Sigmoid colon (tissue), 7 donors: Measurements from ENCODE around the gene CDC40. TPM values are rescaled to one million over a fixed set of nuclear protein-coding genes. Genes with fewer than 3 reads are reported as not detected.

ENCODE experiments used
- DNase-seq: peaks from one replicate; pipeline ENCODE4 v3.0.0-alpha.2; 2019
- H3K27ac ChIP-seq, 4 donors: fragments of 200-600 bp; sonication (generic); one replicate each; pipeline ENCODE4 v1.5.1; 2016 to 2019; ENCODE audit warnings: mild to moderate bottlenecking in 1 of 4
- H3K27me3 ChIP-seq, 3 donors: fragments of 200-600 bp; sonication (generic); one replicate each; pipeline ENCODE4 v1.5.1; 2019; ENCODE audit warnings: mild to moderate bottlenecking in 1 of 3
- H3K36me3 ChIP-seq, 4 donors: fragments of 200-600 bp; sonication (generic); one replicate each; pipeline ENCODE4 v1.5.1; 2016 to 2019
- H3K4me1 ChIP-seq, 4 donors: fragments of 200-600 bp; sonication (generic); one replicate each; pipeline ENCODE4 v1.5.1; 2017 to 2019
- H3K4me3 ChIP-seq, 4 donors: fragments of 200-600 bp; sonication (generic); one replicate each; pipeline ENCODE4 v1.5.1; 2017 to 2019; ENCODE audit warnings: mild to moderate bottlenecking in 2 of 4, moderate library complexity in 1 of 4
- H3K9me3 ChIP-seq, 4 donors: fragments of 200-600 bp in 3 of 4; sonication (generic) in 3 of 4; one replicate each; pipeline versions ENCODE4 v1.5.1 to v1.6.1; 2013 to 2019
- CTCF ChIP-seq, 4 experiments: fragments of 450-650 bp in 3 of 4; fragments of 200-600 bp in 1 of 4; IDR thresholded peaks; one replicate each; pipeline ENCODE4 v1.5.1; 2016 to 2019; ENCODE audit warnings: antibody characterized with exemption in 4 of 4, mild to moderate bottlenecking in 3 of 4, moderate library complexity in 2 of 4
- EP300 ChIP-seq, 4 donors: sonication (generic); formaldehyde crosslinking; IDR thresholded peaks; one replicate each; pipeline ENCODE4 v1.6.1; 2017; ENCODE audit warnings: antibody characterized with exemption in 4 of 4
- POLR2A ChIP-seq, 2 donors: fragments of 450-650 bp; IDR thresholded peaks; one replicate each; pipeline ENCODE4 v1.6.1; 2016; ENCODE audit warnings: antibody characterized with exemption in 2 of 2, mild to moderate bottlenecking in 2 of 2, moderate library complexity in 2 of 2
- POLR2AphosphoS5 ChIP-seq, 4 donors: sonication (generic); formaldehyde crosslinking; IDR thresholded peaks; one replicate each; pipeline ENCODE4 v1.6.1; 2017; ENCODE audit warnings: antibody characterized with exemption in 4 of 4
- WGBS, 2 donors: extraction: QIAGEN DNeasy Blood & Tissue Kit; methylation state at CpG; one replicate each; pipeline ENCODE4 v1.1.7; 2013; 5-methylcytosine and 5-hydroxymethylcytosine counted together
- intact Hi-C: fragments of 100-400 bp; cut with DNase I; formaldehyde crosslinking; loops from one replicate; pipeline ENCODE4 v1.15.1; 2023
- polyA plus RNA-seq, 3 donors: library from polyadenylated mRNA; stranded (reverse); fragments of 200-250 nt; gene quantifications; one replicate each; pipeline ENCODE4 v1.2.3, GENCODE V29; 2013
- total RNA-seq, 4 donors: library from RNA; depleted of rRNA; stranded (reverse); fragments of >200 nt; gene quantifications; one replicate each; pipeline ENCODE4 v1.1.0, GENCODE V29; 2016
- donor health status: healthy with polysubstance abuse.
- donor health status: Bipolar disorder and iron deficiency.
- donor health status: healthy.

The CDC40 gene
- total and polyA plus RNA-seq, 7 donors, result 11.4 to 23.9 (median 14.5) TPM

- no peaks in the 10 kb centered on the region for H3K9me3 ChIP-seq
- H3K27me3 ChIP-seq, result no peaks in the 10 kb centered on the region
- no peak overlapping the region for H3K27ac ChIP-seq
- H3K4me3 ChIP-seq, result no peak overlapping the region
- TF ChIP-seq CTCF (IDR thresholded peaks at IDR 0.05) (no peak), POLR2AphosphoS5 (IDR thresholded peaks at IDR 0.05) (no peak)
- 92 to 93% methylated on average over 1 of the region's 1 CpG for whole genome bisulfite sequencing, 2 donors
- H3K36me3 ChIP-seq, result no peaks in the 10 kb centered on the region
- H3K4me1 ChIP-seq, result no peaks in the 10 kb centered on the region
- intact Hi-C loops, result no loop called here
- DNase-seq, result no peak
These were observed 21.7 kb upstream of the CDC40 start for GRCh38 chr6:110158479-110158878.

- Histone ChIP-seq H3K4me3 (no peak overlapping the region), H3K4me1 (no peaks in the 10 kb centered on the region), H3K27ac (no peak overlapping the region), H3K36me3 (no peaks in the 10 kb centered on the region), H3K27me3 (no peaks in the 10 kb centered on the region), H3K9me3 (no peaks in the 10 kb centered on the region)
- no peak for TF ChIP-seq CTCF (IDR thresholded peaks at IDR 0.05)
- TF ChIP-seq POLR2AphosphoS5 (IDR thresholded peaks at IDR 0.05), result no peak
- no peak for TF ChIP-seq POLR2A (IDR thresholded peaks at IDR 0.05)
- TF ChIP-seq EP300 (IDR thresholded peaks at IDR 0.05), result no peak
- intact Hi-C loops, result loop anchor here (10.0 kb wide), 2 partner anchors 195 to 645 kb away; partner anchors contain the start of gene CDK19
- WGBS, 2 donors, result 91 to 95% methylated on average over 2 of the region's 2 CpGs
- no peak for DNase-seq
These were observed 10.1 kb upstream of the CDC40 start for GRCh38 chr6:110170081-110170480.

GRCh38 chr6:110173506-110174132, 6.6 kb upstream of the CDC40 start:
- DNase-seq, result no peak
- intact Hi-C loops, result loop anchor here (10.0 kb wide), 2 partner anchors 191 to 641 kb away; partner anchors contain the start of gene CDK19
- TF ChIP-seq POLR2AphosphoS5 (IDR thresholded peaks at IDR 0.05), result no peak
- TF ChIP-seq POLR2A (IDR thresholded peaks at IDR 0.05), result no peak
- no peak for TF ChIP-seq EP300 (IDR thresholded peaks at IDR 0.05)
- no peak for TF ChIP-seq CTCF (IDR thresholded peaks at IDR 0.05)
- WGBS, 2 donors, result 87% methylated on average over 4 of the region's 4 CpGs
- no peak overlapping the region for H3K4me3 ChIP-seq
- H3K27me3 ChIP-seq, result no peaks in the 10 kb centered on the region
- H3K9me3 ChIP-seq, result no peaks in the 10 kb centered on the region
- peaks cover 0 to 13% (median 6%) of the 10 kb centered on the region in 4 donors for H3K4me1 ChIP-seq
- no peak overlapping the region for H3K27ac ChIP-seq
- no peaks in the 10 kb centered on the region for H3K36me3 ChIP-seq

- 0 to 1% methylated on average over 66 of the region's 66 CpGs for WGBS, 2 donors
- TF ChIP-seq CTCF (IDR thresholded peaks at IDR 0.05) (peak; percentile 69 to 85 (median 72)), POLR2AphosphoS5 (IDR thresholded peaks at IDR 0.05) (peak in 2 of 4 donors; percentile 5 to 37), POLR2A (IDR thresholded peaks at IDR 0.05) (no peak), EP300 (IDR thresholded peaks at IDR 0.05) (no peak)
- Histone ChIP-seq H3K4me1 (peaks cover 0 to 44% (median 35%) of the 10 kb centered on the region in 4 donors), H3K27me3 (no peaks in the 10 kb centered on the region), H3K27ac (peak overlapping the region; percentile 83 to 92 (median 89)), H3K9me3 (no peaks in the 10 kb centered on the region), H3K4me3 (peak overlapping the region; percentile 65 to 83 (median 78)), H3K36me3 (no peaks in the 10 kb centered on the region)
- intact Hi-C loops, result loop anchor here (1.0 to 10.0 kb wide), 3 partner anchors 186 to 636 kb away; partner anchors contain the start of gene CDK19
- peak; percentile 74 for DNase-seq
These were observed 1.4 kb upstream of the CDC40 start for GRCh38 chr6:110178626-110179405.
